HepG2 (cell line): ENCODE results near the gene ZNF117.

ENCODE experiments used
- EP300 ChIP-seq, 3 experiments: sonication (generic) in 1 of 3; formaldehyde crosslinking in 1 of 3; IDR thresholded peaks; 2 replicates each; pipeline versions ENCODE4 v1.5.1 to v1.6.1; 2011 to 2020; ENCODE audit warnings: low read depth in 2 of 3, low read length in 2 of 3, borderline replicate concordance in 1 of 3, improper control_type of control experiment in 1 of 3, mild to moderate bottlenecking in 1 of 3, missing genetic modification reagents in 1 of 3, moderate library complexity in 1 of 3
- ETV6 ChIP-seq: sonication (generic); formaldehyde crosslinking; conservative IDR thresholded peaks from 2 replicates; pipeline ENCODE4 v1.4.0; 2020; ENCODE audit warnings: missing genetic modification reagents
- SP140L ChIP-seq: sonication (generic); formaldehyde crosslinking; IDR thresholded peaks from 2 replicates; pipeline ENCODE4 v1.4.0; 2020; ENCODE audit warnings: missing genetic modification reagents, borderline replicate concordance
- TAF1 ChIP-seq: sonication (generic); formaldehyde crosslinking; IDR thresholded peaks from 2 replicates; pipeline ENCODE4 v1.4.0; 2020; ENCODE audit warnings: missing genetic modification reagents
- TF ChIP-seq, protein P1 (sequence below): sonication (generic); formaldehyde crosslinking; IDR thresholded peaks from 2 replicates; pipeline ENCODE4 v1.5.0; 2020; ENCODE audit warnings: mild to moderate bottlenecking, missing genetic modification reagents, moderate library complexity

DNA sequence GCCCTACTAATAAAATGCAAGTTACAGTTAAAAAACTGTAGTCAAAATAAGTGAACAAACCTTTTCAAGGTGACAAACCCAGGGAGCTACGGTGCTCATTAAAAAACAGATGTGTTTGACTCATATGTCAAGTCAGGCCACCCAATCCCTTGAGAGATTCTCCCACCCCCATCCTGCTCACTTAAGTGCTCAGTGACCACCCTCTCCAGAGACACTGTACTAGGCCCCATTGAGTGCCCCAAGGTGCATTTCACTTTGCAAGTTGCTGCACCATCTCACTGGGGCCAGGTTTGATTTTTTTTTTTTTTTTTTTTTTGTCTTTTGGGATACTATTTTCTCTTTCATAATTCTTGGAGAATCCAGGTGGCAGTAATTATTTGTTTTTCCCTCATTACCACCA is 13.7 kb upstream of the ZNF117 start:
- TF ChIP-seq EP300 (IDR thresholded peaks at IDR 0.05; ENCODE audit: low read depth in 2 of 2, low read length in 2 of 2): no peak
- TF ChIP-seq EP300 (CRISPR knock-in tag; IDR thresholded peaks at IDR 0.05; ENCODE audit: borderline replicate concordance): no peak
- TF ChIP-seq, protein P1, sequence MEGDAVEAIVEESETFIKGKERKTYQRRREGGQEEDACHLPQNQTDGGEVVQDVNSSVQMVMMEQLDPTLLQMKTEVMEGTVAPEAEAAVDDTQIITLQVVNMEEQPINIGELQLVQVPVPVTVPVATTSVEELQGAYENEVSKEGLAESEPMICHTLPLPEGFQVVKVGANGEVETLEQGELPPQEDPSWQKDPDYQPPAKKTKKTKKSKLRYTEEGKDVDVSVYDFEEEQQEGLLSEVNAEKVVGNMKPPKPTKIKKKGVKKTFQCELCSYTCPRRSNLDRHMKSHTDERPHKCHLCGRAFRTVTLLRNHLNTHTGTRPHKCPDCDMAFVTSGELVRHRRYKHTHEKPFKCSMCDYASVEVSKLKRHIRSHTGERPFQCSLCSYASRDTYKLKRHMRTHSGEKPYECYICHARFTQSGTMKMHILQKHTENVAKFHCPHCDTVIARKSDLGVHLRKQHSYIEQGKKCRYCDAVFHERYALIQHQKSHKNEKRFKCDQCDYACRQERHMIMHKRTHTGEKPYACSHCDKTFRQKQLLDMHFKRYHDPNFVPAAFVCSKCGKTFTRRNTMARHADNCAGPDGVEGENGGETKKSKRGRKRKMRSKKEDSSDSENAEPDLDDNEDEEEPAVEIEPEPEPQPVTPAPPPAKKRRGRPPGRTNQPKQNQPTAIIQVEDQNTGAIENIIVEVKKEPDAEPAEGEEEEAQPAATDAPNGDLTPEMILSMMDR (CRISPR knock-in tag): no peak
- no peak for TF ChIP-seq ETV6
- no peak for TF ChIP-seq SP140L (CRISPR knock-in tag)
- no peak for TF ChIP-seq TAF1
